HG03025 (cell line): Measurements from ENCODE around the gene MIOS.
"Not testable (repeated sequence)": the region's sequence is repeated elsewhere in the genome, so short reads cannot be mapped to it uniquely, and the experiment has no call there.

ENCODE experiments used
- ATAC-seq: cut with Tn5 transposase; IDR thresholded peaks from one replicate; pipeline ENCODE4 v1.9.1; 2021; ENCODE audit warnings: mild to moderate bottlenecking, moderate library complexity; ENCODE audit not compliant: unreplicated experiment, low FRiP score

Gene MIOS

GRCh38 chr7:7640221-7641128 is 73.8 kb downstream of the MIOS start, which contains the start of gene UMAD1:
Gene UMAD1, plus strand, starts transcription at chr7:7640752. Its CDS starts 32,620 bp downstream, at chr7:7673372.
- peak; percentile 97 for ATAC-seq

DNA sequence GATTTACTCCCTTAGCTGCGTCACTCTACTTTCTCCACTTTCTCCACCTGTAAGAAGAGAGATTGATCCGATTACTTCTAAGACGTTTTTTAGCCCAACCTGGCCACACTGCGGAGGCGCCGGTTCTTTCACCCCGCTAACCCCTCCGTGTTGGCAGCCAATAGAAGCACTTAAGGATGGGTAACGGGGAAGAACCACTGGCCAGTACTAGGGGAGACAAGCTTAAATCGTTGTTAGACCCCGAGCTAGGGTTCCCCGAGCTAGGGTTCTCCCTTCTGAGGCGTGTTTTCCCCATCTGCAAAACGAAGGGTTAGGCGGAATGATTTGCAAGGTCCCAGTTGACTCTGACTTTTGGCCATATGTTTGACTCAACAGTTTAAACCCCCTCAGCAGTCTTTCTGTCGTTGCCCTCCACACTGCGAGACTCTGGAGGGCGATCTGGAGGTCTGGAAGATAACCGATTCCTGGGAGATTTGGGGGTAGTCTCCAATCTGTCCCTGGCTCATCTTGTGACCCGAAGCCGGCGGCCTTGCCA is 74.5 kb downstream of the MIOS start:
- peak; percentile 15 for ATAC-seq

GRCh38 chr7:7642081-7642480 is 75.4 kb downstream of the MIOS start:
- no peak for ATAC-seq

DNA sequence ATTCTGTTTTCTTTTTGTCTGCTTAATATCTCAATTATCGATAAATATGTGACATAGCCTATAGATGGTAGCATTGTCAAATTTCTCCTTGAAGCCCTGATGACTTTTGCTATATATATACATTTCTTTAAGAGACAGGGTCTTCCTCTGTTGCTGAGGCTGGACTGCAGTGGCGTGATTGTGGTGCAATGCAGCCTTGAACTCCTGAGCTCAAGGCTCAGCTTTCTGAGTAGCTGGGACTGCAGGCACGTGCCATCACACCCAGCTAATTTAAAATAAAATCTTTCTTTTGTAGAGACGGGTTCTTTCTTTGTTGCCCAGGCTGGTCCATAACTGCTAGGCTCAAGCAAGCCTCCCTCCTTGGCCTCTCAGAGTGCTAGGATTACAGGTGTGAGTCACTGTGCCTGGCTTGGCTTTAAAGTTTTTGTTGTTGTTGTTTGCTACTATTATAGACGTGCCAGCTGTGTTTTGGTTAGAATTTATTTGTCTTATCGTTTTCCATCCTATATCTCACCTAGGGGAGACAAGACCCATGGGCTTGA is 80.9 kb downstream of the MIOS start:
- no peak for ATAC-seq

- no peak for ATAC-seq
Observed at GRCh38 chr7:7650682-7651206, 84.1 kb downstream of the MIOS start.

DNA sequence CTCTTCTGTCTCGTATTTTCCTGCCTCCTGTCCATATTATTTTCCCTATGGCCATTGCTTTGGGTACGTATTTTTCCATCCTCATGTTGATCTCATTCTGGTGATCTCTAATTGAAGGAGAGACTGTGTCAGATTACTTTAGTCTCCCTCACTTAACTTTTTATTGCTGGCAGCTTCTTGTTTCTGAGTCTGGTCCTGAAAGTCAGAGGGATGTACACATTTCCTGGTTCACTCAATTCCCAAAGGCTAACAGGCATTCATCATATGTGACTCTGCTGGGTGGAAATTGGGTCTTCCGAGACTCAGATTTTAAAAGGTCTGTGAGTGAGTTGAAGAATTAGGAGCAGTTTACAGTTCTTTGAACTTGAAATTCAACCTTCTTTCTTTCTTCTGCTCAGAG is 84.8 kb downstream of the MIOS start:
- ATAC-seq, result no peak

- ATAC-seq, result no peak
Observed at GRCh38 chr7:7652798-7653540, 86.3 kb downstream of the MIOS start.

DNA sequence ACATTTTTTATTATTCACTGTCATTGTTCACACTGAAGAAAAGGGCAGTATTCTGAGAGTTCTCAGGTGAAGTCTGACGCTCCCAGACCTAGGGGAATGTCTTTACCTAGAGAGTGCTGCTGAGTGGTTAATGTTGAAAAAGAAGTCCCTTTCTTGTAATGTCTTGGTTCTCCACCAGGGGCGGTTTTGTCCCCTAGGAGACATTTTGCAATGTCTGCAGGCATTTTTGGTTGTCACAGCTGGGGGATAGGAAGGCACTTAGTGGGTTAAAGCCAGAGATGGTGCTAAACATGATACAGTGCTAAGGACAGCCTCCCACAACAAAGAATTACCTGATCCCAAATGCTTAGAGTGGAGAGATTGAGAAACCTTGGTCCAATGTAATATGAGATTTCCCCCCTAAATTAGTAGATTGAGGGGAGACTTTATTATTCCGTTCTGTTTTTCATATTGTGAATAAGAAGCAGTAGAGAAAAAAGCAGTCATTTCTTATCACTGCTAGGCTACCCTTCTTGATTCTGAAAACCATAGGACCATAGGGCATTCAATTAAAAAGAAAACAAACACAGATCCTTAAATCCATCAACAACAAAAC is 87.0 kb downstream of the MIOS start:
- no peak for ATAC-seq

- ATAC-seq, result no peak
Observed at GRCh38 chr7:7654964-7655715, 88.5 kb downstream of the MIOS start.

- ATAC-seq, result not testable (repeated sequence)
Observed at GRCh38 chr7:7656459-7656858, 89.8 kb downstream of the MIOS start.
